Measurements from ENCODE around the gene PYDC2. TPM values are rescaled to one million over a fixed set of nuclear protein-coding genes. Genes with fewer than 3 reads are reported as not detected.

PYDC2 gene
- total RNA-seq, 4 donors from 2014 or later, result not detected

- H3K36me3 ChIP-seq, result no peaks in the 10 kb centered on the region
- no peaks in the 10 kb centered on the region for H3K4me1 ChIP-seq
- no peak overlapping the region for H3K4me3 ChIP-seq
- in situ Hi-C loops (cut with MboI; ENCODE audit: low pct_ligation_motif_present in 1 of 4, low pct_unique_long_range_greater_than_20kb in 1 of 4, low sequenced_read_pairs in 3 of 4), result no loop called here
- 32 to 44% methylated on average over 1 of the region's 1 CpG for WGBS, 2 donors (ENCODE audit: low coverage in 1 of 2)
- H3K27ac ChIP-seq, result no peak overlapping the region
- DNase-seq, result no peak
- no peaks in the 10 kb centered on the region for H3K27me3 ChIP-seq
- intact Hi-C loops (cut with DNase I; ENCODE audit: low total_unique reads), result no loop called here
- no peaks in the 10 kb centered on the region for H3K9me3 ChIP-seq
- TF ChIP-seq POLR2A (IDR thresholded peaks at IDR 0.05) (no peak), CTCF (IDR thresholded peaks at IDR 0.05) (no peak), EP300 (IDR thresholded peaks at IDR 0.05; ENCODE audit: low read depth) (no peak), POLR2AphosphoS5 (IDR thresholded peaks at IDR 0.05) (no peak)
These were observed 34.7 kb upstream of the PYDC2 start for GRCh38 chr3:191426311-191426710.

- no peak for TF ChIP-seq POLR2A (IDR thresholded peaks at IDR 0.05)
- no peak for TF ChIP-seq POLR2AphosphoS5 (IDR thresholded peaks at IDR 0.05)
- TF ChIP-seq EP300 (IDR thresholded peaks at IDR 0.05; ENCODE audit: low read depth), result no peak
- no peak for TF ChIP-seq CTCF (IDR thresholded peaks at IDR 0.05)
- in situ Hi-C loops (cut with MboI; ENCODE audit: low pct_ligation_motif_present in 1 of 4, low pct_unique_long_range_greater_than_20kb in 1 of 4, low sequenced_read_pairs in 3 of 4) (no loop called here), intact Hi-C loops (cut with DNase I; ENCODE audit: low total_unique reads) (no loop called here)
- H3K4me3 ChIP-seq, result no peak overlapping the region
- DNase-seq, result no peak
- no peaks in the 10 kb centered on the region for H3K27me3 ChIP-seq
- WGBS, 2 donors (ENCODE audit: low coverage in 1 of 2), result 96 to 100% methylated on average over 1 of the region's 1 CpG
- no peaks in the 10 kb centered on the region for H3K9me3 ChIP-seq
- H3K36me3 ChIP-seq, result no peaks in the 10 kb centered on the region
- H3K27ac ChIP-seq, result no peak overlapping the region
- no peaks in the 10 kb centered on the region for H3K4me1 ChIP-seq
These were observed 32.8 kb upstream of the PYDC2 start for GRCh38 chr3:191428177-191428576.

GRCh38 chr3:191430103-191430502 lies 30.9 kb upstream of the PYDC2 start:
- Histone ChIP-seq H3K4me3 (no peak overlapping the region), H3K9me3 (no peaks in the 10 kb centered on the region), H3K27ac (no peak overlapping the region), H3K27me3 (no peaks in the 10 kb centered on the region), H3K4me1 (no peaks in the 10 kb centered on the region), H3K36me3 (no peaks in the 10 kb centered on the region)
- intact Hi-C loops (cut with DNase I; ENCODE audit: low total_unique reads) (loop anchor here (5.0 kb wide), 1 partner anchor 1007 kb away; no protein-coding TSS in a partner anchor), in situ Hi-C loops (cut with MboI; ENCODE audit: low pct_ligation_motif_present in 1 of 4, low pct_unique_long_range_greater_than_20kb in 1 of 4, low sequenced_read_pairs in 3 of 4) (no loop called here)
- no peak for DNase-seq
- TF ChIP-seq CTCF (IDR thresholded peaks at IDR 0.05) (no peak), POLR2A (IDR thresholded peaks at IDR 0.05) (no peak), EP300 (IDR thresholded peaks at IDR 0.05; ENCODE audit: low read depth) (no peak), POLR2AphosphoS5 (IDR thresholded peaks at IDR 0.05) (no peak)
- WGBS, 2 donors (ENCODE audit: low coverage in 1 of 2), result 40 to 60% methylated on average over 3 to 4 of the region's 4 CpGs

- TF ChIP-seq POLR2AphosphoS5 (IDR thresholded peaks at IDR 0.05), result no peak
- no peak for TF ChIP-seq POLR2A (IDR thresholded peaks at IDR 0.05)
- no peak for TF ChIP-seq EP300 (IDR thresholded peaks at IDR 0.05; ENCODE audit: low read depth)
- no peak for TF ChIP-seq CTCF (IDR thresholded peaks at IDR 0.05)
These were observed 29.7 kb upstream of the PYDC2 start for GRCh38 chr3:191431160-191431822.

More at GRCh38 chr3:191431160-191431822, 29.7 kb upstream of the PYDC2 start:
- 70 to 89% methylated on average over 5 of the region's 5 CpGs for WGBS, 2 donors (ENCODE audit: low coverage in 1 of 2)
- Histone ChIP-seq H3K27ac (no peak overlapping the region), H3K36me3 (no peaks in the 10 kb centered on the region), H3K4me1 (no peaks in the 10 kb centered on the region), H3K27me3 (no peaks in the 10 kb centered on the region), H3K4me3 (no peak overlapping the region), H3K9me3 (no peaks in the 10 kb centered on the region)
- DNase-seq, result no peak
- in situ Hi-C loops (cut with MboI; ENCODE audit: low pct_ligation_motif_present in 1 of 4, low pct_unique_long_range_greater_than_20kb in 1 of 4, low sequenced_read_pairs in 3 of 4) (no loop called here), intact Hi-C loops (cut with DNase I; ENCODE audit: low total_unique reads) (loop anchor here (5.0 kb wide), 1 partner anchor 1006 kb away; no protein-coding TSS in a partner anchor)

Measured in transverse colon (tissue), 4 donors.